ENCODE results near the gene WDPCP. TPM values are rescaled to one million over a fixed set of nuclear protein-coding genes. Genes with fewer than 3 reads are reported as not detected.
"Not testable (repeated sequence)": the region's sequence is repeated elsewhere in the genome, so short reads cannot be mapped to it uniquely, and the experiment has no call there.

Gene WDPCP, protein sequence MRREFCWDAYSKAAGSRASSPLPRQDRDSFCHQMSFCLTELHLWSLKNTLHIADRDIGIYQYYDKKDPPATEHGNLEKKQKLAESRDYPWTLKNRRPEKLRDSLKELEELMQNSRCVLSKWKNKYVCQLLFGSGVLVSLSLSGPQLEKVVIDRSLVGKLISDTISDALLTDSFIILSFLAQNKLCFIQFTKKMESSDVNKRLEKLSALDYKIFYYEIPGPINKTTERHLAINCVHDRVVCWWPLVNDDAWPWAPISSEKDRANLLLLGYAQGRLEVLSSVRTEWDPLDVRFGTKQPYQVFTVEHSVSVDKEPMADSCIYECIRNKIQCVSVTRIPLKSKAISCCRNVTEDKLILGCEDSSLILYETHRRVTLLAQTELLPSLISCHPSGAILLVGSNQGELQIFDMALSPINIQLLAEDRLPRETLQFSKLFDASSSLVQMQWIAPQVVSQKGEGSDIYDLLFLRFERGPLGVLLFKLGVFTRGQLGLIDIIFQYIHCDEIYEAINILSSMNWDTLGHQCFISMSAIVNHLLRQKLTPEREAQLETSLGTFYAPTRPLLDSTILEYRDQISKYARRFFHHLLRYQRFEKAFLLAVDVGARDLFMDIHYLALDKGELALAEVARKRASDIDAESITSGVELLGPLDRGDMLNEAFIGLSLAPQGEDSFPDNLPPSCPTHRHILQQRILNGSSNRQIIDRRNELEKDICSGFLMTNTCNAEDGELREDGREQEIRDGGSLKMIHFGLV
- 16.6 TPM for total RNA-seq

- intact Hi-C loops (cut with DNase I) = no loop called here
- peak; percentile 99 for ATAC-seq
- peak; percentile 95 for DNase-seq (ENCODE audit: low spot score)
Observed at GRCh38 chr2:63588385-63589147, at the start of gene WDPCP, which contains the start of gene MDH1. Gene WDPCP, minus strand, starts transcription at chr2:63588477. Its CDS starts 206 bp downstream, at chr2:63588271. Gene MDH1, plus strand, starts transcription at chr2:63588963. Its CDS starts 81 bp downstream, at chr2:63589044.

GRCh38 chr2:63632382-63632781 lies 44.1 kb upstream of the WDPCP start:
- intact Hi-C loops (cut with DNase I) = no loop called here
- DNase-seq (ENCODE audit: low spot score) (no peak), ATAC-seq (no peak)

DNA sequence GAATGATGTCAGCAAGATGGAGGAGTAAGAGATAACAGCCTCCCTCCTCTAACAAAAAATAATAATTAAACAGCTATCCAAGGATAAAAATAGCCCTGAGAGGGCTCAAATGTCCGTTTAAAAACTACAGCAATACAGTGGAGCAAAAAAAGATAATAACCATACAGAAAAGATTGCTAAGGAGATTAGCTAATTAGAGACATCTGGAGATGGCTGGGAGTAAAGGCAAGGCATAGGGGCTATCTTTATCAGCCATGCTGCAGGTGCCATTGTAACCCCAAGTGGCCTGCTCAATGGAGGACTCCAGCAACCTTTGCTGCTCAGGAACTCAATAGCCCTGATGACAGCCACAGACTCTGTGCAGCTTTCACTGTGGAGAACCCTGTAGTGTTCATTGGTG lies 43.2 kb upstream of the WDPCP start:
- ATAC-seq = no peak
- intact Hi-C loops (cut with DNase I) = no loop called here
- no peak for DNase-seq (ENCODE audit: low spot score)

DNA sequence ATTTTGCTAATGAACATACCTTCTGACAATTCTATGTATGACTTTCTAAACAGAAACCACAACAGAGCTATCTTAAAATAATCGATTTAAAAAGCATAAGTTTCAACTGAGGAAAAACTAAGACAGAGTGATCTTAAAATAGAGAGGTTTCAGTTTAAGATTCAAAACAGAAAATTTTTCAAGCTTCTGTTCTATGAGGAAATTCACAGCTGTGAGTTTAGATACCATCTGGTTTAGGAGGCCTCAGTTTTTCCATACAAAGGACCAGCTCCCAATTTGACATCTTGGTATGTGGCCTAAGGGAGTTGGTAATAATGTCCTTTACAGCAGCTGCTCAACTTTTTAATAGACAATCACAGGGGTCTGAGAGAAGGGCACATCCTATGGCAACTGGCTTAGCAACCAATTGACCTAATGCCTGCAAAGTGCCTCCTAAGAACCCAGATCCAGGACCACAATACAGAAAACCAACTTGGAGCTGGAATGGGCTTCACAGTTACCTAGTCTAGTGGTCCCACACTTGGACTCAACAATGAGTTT lies 40.2 kb upstream of the WDPCP start:
- ATAC-seq (no peak), DNase-seq (ENCODE audit: low spot score) (no peak)
- intact Hi-C loops (cut with DNase I) = no loop called here

DNA sequence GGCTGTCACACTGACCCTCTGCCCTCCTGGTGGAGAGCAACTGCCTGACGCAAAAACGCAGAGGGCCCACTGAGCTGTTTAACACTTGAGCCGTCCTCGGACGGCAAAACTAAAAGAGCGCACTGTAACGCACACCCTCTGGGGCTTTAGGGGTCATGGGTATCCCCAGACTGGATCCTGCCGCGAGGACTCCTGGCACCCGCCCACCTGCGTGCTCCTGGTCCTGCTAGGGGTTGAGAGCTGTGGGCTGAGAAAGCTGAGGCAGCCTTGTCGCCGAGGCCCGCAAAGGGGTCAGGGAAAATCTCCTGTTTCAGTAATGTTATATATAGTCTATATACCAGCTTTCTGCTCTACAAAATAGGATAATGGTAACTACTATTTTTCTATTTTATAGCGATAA lies 39.6 kb upstream of the WDPCP start:
- no peak for ATAC-seq
- intact Hi-C loops (cut with DNase I) = no loop called here
- no peak for DNase-seq (ENCODE audit: low spot score)

- DNase-seq (ENCODE audit: low spot score); ATAC-seq; intact Hi-C loops (cut with DNase I): not testable (repeated sequence)
Observed at GRCh38 chr2:63623763-63624162, 35.5 kb upstream of the WDPCP start.

- ATAC-seq (no peak), DNase-seq (ENCODE audit: low spot score) (no peak)
- intact Hi-C loops (cut with DNase I) = no loop called here
Observed at GRCh38 chr2:63622751-63623150, 34.5 kb upstream of the WDPCP start.

DNA sequence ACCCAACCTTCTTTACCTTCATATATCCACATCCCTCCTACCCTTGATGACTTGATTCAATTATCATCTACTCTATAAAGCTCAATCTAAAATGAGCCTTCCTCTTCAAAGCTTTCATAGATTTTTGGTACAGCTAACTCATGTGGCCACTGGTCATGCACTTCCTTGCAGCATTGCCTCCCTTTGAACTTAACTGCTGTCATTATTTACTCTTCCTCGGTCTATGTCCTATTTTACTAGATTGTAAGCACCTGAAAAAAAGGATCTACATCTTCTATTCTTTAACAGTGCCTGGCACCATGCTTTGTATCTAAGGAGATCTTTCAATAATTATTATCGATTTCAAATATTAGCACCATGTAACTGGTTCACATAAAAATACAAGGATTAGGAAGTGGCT lies 31.1 kb upstream of the WDPCP start:
- ATAC-seq = no peak
- intact Hi-C loops (cut with DNase I) = no loop called here

GRCh38 chr2:63617366-63617765 lies 29.1 kb upstream of the WDPCP start:
- no peak for DNase-seq (ENCODE audit: low spot score)
- ATAC-seq = no peak
- intact Hi-C loops (cut with DNase I) = no loop called here

More for the DNA sequence above, 31.1 kb upstream of the WDPCP start:
- no peak for DNase-seq (ENCODE audit: low spot score)

DNA sequence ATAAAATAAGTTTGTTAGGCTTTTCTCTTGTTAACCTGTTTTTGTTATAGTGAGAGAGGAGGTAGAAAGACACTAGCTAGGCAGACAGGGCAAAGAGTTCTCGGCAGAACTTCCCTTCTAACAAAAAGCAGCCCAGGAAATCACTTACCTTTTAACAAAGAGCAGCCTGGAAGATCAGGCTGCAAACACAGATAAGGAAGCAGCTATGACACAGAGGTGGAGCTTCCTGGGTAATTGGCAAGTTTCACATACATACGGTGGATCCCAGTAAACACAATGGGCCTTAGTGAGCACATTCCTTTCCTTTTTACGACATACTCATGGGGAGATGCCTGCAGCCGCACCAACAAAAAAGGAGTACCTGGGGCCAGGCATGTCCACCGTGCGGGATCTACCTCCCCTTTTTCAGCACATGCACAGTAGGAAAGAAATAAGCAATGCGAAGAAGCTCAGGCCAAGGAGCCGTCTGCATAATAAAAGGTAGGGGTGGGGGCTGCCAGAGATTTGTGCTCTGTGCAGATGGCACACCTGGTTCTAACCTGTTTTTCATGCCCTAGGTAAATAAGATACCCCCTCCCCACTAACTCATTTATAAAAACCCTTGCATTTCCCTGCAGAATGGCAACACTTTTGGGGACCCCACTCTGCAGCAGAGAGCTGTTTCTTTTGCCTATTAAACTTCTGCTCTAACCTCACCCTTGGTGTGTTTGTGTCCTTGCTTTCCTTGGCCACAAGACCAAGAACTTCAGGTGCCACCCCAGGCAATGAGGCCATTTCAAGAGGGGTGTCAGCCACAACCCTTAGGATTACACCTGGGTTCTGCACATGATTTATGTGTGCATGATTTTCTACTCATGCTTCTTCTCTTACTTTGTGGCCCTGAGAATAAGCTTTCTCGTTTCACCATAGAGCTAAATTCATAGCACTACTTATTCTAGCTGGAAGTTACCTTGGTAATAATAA lies 27.0 kb upstream of the WDPCP start:
- intact Hi-C loops (cut with DNase I) = no loop called here
- DNase-seq (ENCODE audit: low spot score) (no peak), ATAC-seq (no peak)

DNA sequence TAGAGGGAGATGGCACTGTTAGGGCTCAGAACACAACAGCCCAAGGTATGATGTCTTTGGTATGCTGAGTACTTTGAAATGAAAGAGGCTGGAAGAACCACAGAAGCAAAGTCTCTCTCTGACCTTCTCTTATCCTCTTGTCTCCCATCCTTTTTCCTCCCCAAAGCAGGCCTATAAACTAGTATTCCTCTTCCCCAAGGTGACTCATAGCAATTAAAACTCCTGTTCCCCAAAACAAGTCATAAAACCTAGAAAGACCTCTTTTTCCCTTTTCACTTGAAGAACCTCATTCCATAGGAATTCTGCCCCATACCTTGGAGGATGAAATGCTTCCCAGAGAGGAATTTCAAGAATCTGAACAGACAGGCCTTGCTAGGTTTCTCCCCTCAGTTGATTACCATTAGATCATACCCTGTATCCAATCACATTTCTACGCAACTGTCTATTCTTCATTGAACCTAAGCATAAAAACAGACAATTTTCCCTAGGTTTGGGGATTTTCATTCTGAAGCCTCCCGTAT lies 26.2 kb upstream of the WDPCP start:
- no peak for DNase-seq (ENCODE audit: low spot score)
- ATAC-seq = no peak
- intact Hi-C loops (cut with DNase I) = no loop called here

- ATAC-seq = no peak
- no peak for DNase-seq (ENCODE audit: low spot score)
- intact Hi-C loops (cut with DNase I) = no loop called here
Observed at GRCh38 chr2:63613391-63613901, 25.2 kb upstream of the WDPCP start.

DNA sequence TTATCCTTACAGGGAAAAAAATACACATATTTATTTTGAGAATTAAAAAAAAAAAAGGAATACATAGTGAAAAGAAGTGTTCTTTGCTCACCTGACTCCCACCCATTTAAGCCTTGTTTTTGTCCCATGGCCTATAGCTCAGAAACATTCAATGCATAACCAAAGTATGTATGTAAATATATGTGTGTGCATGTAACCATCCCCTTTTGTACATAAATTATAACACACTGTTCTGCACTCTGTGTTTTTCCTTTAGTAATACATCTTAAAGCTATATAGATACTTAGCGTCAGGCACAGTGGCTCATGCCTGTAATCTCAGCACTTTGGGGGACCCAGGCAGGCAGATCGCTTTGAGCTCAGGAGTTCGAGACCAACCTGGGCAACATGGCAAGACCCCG lies 22.2 kb upstream of the WDPCP start:
- DNase-seq (ENCODE audit: low spot score) = no peak
- intact Hi-C loops (cut with DNase I) = no loop called here
- no peak for ATAC-seq

GRCh38 chr2:63608865-63609264 lies 20.6 kb upstream of the WDPCP start:
- DNase-seq (ENCODE audit: low spot score); intact Hi-C loops (cut with DNase I); ATAC-seq: not testable (repeated sequence)

GRCh38 chr2:63604666-63605065 lies 16.4 kb upstream of the WDPCP start:
- intact Hi-C loops (cut with DNase I) = no loop called here
- ATAC-seq (no peak), DNase-seq (ENCODE audit: low spot score) (no peak)

- intact Hi-C loops (cut with DNase I) = no loop called here
- ATAC-seq (no peak), DNase-seq (ENCODE audit: low spot score) (no peak)
Observed at GRCh38 chr2:63600881-63601460, 12.7 kb upstream of the WDPCP start.

DNA sequence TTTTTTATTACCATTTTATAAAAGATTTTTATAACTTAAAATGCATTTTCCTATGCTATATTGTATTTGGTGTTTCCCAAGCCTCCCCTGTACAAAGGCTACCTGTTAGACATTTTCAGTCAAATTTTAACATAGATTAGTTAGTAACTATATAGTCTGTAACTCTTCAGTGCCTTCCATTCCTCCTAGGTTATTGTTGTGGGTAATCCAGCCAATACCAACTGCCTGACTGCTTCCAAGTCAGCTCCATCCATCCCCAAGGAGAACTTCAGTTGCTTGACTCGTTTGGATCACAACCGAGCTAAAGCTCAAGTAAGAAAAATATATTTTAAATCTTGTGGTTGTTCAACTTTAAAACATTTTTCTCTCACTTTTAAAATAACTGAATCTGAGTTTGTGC lies 10.7 kb upstream of the WDPCP start:
- ATAC-seq (no peak), DNase-seq (ENCODE audit: low spot score) (no peak)
- intact Hi-C loops (cut with DNase I) = no loop called here
